ENCODE data around the gene ZNF182.
A peak's percentile ranks its signal among the peaks of the same experiment; 100 is the strongest.

DNA sequence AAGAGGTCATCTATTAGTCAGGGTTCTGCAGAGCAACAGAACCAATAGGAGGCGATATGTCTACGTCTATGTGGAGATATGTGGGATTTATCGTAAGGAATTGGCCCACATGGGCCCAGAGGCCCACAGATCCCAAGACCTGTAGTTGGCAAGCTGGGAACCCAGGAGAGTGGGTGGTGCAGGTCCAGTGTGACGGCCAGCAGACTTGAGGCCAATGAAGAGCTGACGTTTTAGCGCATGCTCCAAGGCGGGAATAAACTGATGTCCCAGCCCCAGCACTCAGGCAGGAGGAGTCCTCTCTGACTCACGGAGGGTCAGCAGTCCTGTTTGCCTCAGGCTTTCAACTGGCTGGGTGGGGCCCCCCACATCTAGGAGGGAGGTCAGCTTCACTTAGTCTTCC lies 24.3 kb upstream of the ZNF182 start:
- no peak for TF ChIP-seq EZH2phosphoT487 (IDR thresholded peaks at IDR 0.05; ENCODE audit: unreplicated experiment)
- TF ChIP-seq, protein P1, sequence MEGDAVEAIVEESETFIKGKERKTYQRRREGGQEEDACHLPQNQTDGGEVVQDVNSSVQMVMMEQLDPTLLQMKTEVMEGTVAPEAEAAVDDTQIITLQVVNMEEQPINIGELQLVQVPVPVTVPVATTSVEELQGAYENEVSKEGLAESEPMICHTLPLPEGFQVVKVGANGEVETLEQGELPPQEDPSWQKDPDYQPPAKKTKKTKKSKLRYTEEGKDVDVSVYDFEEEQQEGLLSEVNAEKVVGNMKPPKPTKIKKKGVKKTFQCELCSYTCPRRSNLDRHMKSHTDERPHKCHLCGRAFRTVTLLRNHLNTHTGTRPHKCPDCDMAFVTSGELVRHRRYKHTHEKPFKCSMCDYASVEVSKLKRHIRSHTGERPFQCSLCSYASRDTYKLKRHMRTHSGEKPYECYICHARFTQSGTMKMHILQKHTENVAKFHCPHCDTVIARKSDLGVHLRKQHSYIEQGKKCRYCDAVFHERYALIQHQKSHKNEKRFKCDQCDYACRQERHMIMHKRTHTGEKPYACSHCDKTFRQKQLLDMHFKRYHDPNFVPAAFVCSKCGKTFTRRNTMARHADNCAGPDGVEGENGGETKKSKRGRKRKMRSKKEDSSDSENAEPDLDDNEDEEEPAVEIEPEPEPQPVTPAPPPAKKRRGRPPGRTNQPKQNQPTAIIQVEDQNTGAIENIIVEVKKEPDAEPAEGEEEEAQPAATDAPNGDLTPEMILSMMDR (conservative IDR thresholded peaks at IDR 0.05; ENCODE audit: low read depth in 2 of 2), result peak in 1 of 2 experiments; percentile 16; a peak in 1 of 4 replicates
- TF ChIP-seq REST (IDR thresholded peaks at IDR 0.05; ENCODE audit: unreplicated experiment), result no peak
- no peak for TF ChIP-seq EZH2 (IDR thresholded peaks at IDR 0.05; ENCODE audit: low read depth, unreplicated experiment)
- no peak for TF ChIP-seq CREB1 (CRISPR knock-in tag; IDR thresholded peaks at IDR 0.05; ENCODE audit: low read depth)
- no peak for TF ChIP-seq POLR2AphosphoS5 (IDR thresholded peaks at IDR 0.05; ENCODE audit: low read depth)
- TF ChIP-seq ETS1 (IDR thresholded peaks at IDR 0.05), result no peak
- TF ChIP-seq NANOG (IDR thresholded peaks at IDR 0.05; ENCODE audit: borderline replicate concordance), result no peak
- TF ChIP-seq STAT1 (IDR thresholded peaks at IDR 0.05; ENCODE audit: unreplicated experiment), result no peak
- no peak for TF ChIP-seq JUNB (IDR thresholded peaks at IDR 0.05; ENCODE audit: unreplicated experiment)
- TF ChIP-seq ZNF114 (CRISPR knock-in tag; IDR thresholded peaks at IDR 0.05), result no peak
- no peak for TF ChIP-seq ZNF331 (CRISPR knock-in tag; IDR thresholded peaks at IDR 0.05; ENCODE audit: low read depth)

Measured in GM23338 (cell line).